GM12878 (cell line): ENCODE measurements around the gene KBTBD4.

ENCODE experiments used
- CTCF ChIP-seq, 3 experiments: IDR thresholded peaks in 2 of 3; conservative IDR thresholded peaks in 1 of 3; 2 replicates each; pipeline ENCODE4 v1.5.1; 2011; ENCODE audit warnings: low read depth in 3 of 3, low read length in 3 of 3, mild to moderate bottlenecking in 3 of 3, control low read depth in 2 of 3, moderate library complexity in 2 of 3, inconsistent platforms in 1 of 3, mixed read lengths in 1 of 3; ENCODE audit not compliant: control insufficient read depth in 2 of 3, insufficient read depth in 1 of 3; ENCODE audit errors: extremely low read depth in 1 of 3
- E2F8 ChIP-seq: fragments of 450-650 bp; IDR thresholded peaks from 2 replicates; pipeline ENCODE4 v1.6.1; 2018; ENCODE audit warnings: mild to moderate bottlenecking, low read depth, moderate library complexity; ENCODE audit not compliant: partially characterized antibody
- EP300 ChIP-seq, 2 experiments: fragments of 150-350 bp in 1 of 2; IDR thresholded peaks; 2 replicates each; pipeline ENCODE4 v1.6.1; 2011 to 2012; ENCODE audit warnings: low read depth in 2 of 2, low read length in 2 of 2, borderline replicate concordance in 1 of 2, improper control_type of control experiment in 1 of 2, inconsistent platforms in 1 of 2; ENCODE audit not compliant: control insufficient read depth in 1 of 2
- FOXM1 ChIP-seq: IDR thresholded peaks from 2 replicates; pipeline ENCODE4 v1.6.1; 2012; ENCODE audit warnings: low read depth, mild to moderate bottlenecking, inconsistent platforms, low read length, moderate library complexity
- MAX ChIP-seq: IDR thresholded peaks from 2 replicates; pipeline ENCODE4 v1.6.1; 2012; ENCODE audit warnings: low read depth, low read length, improper control_type of control experiment
- MTA3 ChIP-seq: IDR thresholded peaks from 2 replicates; pipeline ENCODE4 v1.6.1; 2012; ENCODE audit warnings: low read length, inconsistent platforms, borderline replicate concordance
- NRF1 ChIP-seq: conservative IDR thresholded peaks from 2 replicates; pipeline ENCODE4 v1.6.1; 2011; ENCODE audit warnings: mild to moderate bottlenecking, low read depth, low read length, improper control_type of control experiment
- REST ChIP-seq: IDR thresholded peaks from 2 replicates; pipeline ENCODE4 v1.6.1; 2012; ENCODE audit warnings: mild to moderate bottlenecking, low read depth, low read length
- SP1 ChIP-seq: IDR thresholded peaks from one replicate; pipeline ENCODE4 v1.6.1; 2011; ENCODE audit warnings: low read depth, low read length
- SREBF1 ChIP-seq: IDR thresholded peaks from 2 replicates; pipeline ENCODE4 v1.6.1; 2012; ENCODE audit warnings: mild to moderate bottlenecking, low read length
- STAT1 ChIP-seq: fragments of 450-650 bp; conservative IDR thresholded peaks from 2 replicates; pipeline ENCODE4 v1.6.1; 2014; ENCODE audit warnings: antibody characterized with exemption, mild to moderate bottlenecking
- ZNF274 ChIP-seq: IDR thresholded peaks from one replicate; pipeline ENCODE4 v1.8.0; 2011; ENCODE audit not compliant: insufficient read length, insufficient read depth

- TF ChIP-seq NRF1 (no peak), CTCF (IDR thresholded peaks at IDR 0.05 in 2 of 3, conservative IDR thresholded peaks at IDR 0.05 in 1 of 3; ENCODE audit: control insufficient read depth in 2 of 3, extremely low read depth in 1 of 3, insufficient read depth in 1 of 3, low read depth in 3 of 3, low read length in 3 of 3) (no peak), EP300 (IDR thresholded peaks at IDR 0.05; ENCODE audit: borderline replicate concordance in 1 of 2, control insufficient read depth in 1 of 2, low read depth in 2 of 2, low read length in 2 of 2) (no peak), MAX (no peak), REST (no peak), SP1 (no peak), MTA3 (no peak), ZNF274 (no peak), SREBF1 (no peak), FOXM1 (no peak), STAT1 (no peak), E2F8 (no peak)
These were observed 15.4 kb upstream of the KBTBD4 start, which contains the start of gene C1QTNF4 for GRCh38 chr11:47593934-47594855.
